MM.1S (cell line): ENCODE results near the gene GON7.

Experiments
- DNase-seq: peaks from one replicate; pipeline ENCODE4 v3.0.0-alpha.2; 2015
- H2AFZ ChIP-seq: fragments of 300-600 bp; sonication (generic); 2 replicates; pipeline ENCODE4 v1.6.0; 2016; ENCODE audit warnings: antibody characterized with exemption, low read length
- H3F3A ChIP-seq: fragments of 300-600 bp; sonication (generic); 2 replicates; pipeline ENCODE4 v1.6.1; 2016; ENCODE audit warnings: mild to moderate bottlenecking, antibody characterized with exemption, low read length, moderate library complexity, mixed read lengths; ENCODE audit not compliant: insufficient read depth
- H3K27ac ChIP-seq: fragments of 300-600 bp; sonication (generic); 2 replicates; pipeline ENCODE4 v1.5.1; 2016; ENCODE audit warnings: mild to moderate bottlenecking, low read length
- H3K27me3 ChIP-seq: fragments of 300-600 bp; sonication (generic); replicated peaks from 2 replicates; pipeline ENCODE4 v1.6.0; 2016; ENCODE audit warnings: low read length; ENCODE audit not compliant: insufficient read depth
- H3K36me3 ChIP-seq: fragments of 300-600 bp; sonication (generic); replicated peaks from 2 replicates; pipeline ENCODE4 v1.6.1; 2016; ENCODE audit warnings: mild to moderate bottlenecking, low read length, mixed read lengths; ENCODE audit not compliant: insufficient read depth
- H3K4me1 ChIP-seq: fragments of 300-600 bp; sonication (generic); 2 replicates; pipeline ENCODE4 v1.6.1; 2016; ENCODE audit warnings: low read length, mixed read lengths
- H3K4me2 ChIP-seq: fragments of 300-600 bp; sonication (generic); 2 replicates; pipeline ENCODE4 v1.6.0; 2016; ENCODE audit warnings: low read depth, low read length
- H3K4me3 ChIP-seq: fragments of 300-600 bp; sonication (generic); 2 replicates; pipeline ENCODE4 v1.5.1; 2016; ENCODE audit warnings: low read length, mixed read lengths
- H3K79me2 ChIP-seq: fragments of 300-600 bp; sonication (generic); 2 replicates; pipeline ENCODE4 v1.6.1; 2016; ENCODE audit warnings: mixed run types, low read length, mixed read lengths
- H3K9ac ChIP-seq: fragments of 300-600 bp; sonication (generic); 2 replicates; pipeline ENCODE4 v1.6.1; 2016; ENCODE audit warnings: low read length, mixed read lengths
- H3K9me2 ChIP-seq: fragments of 300-600 bp; sonication (generic); replicated peaks from 2 replicates; pipeline ENCODE4 v1.6.1; 2016; ENCODE audit warnings: mild to moderate bottlenecking, low read length, mixed read lengths; ENCODE audit not compliant: insufficient read depth
- H3K9me3 ChIP-seq: fragments of 300-600 bp; sonication (generic); replicated peaks from 2 replicates; pipeline ENCODE4 v1.6.1; 2016; ENCODE audit warnings: mild to moderate bottlenecking, low read length, mixed read lengths; ENCODE audit not compliant: insufficient read depth
- H4K20me1 ChIP-seq: fragments of 300-600 bp; sonication (generic); 2 replicates; pipeline ENCODE4 v1.6.1; 2016; ENCODE audit warnings: mild to moderate bottlenecking, low read length, moderate library complexity, mixed read lengths; ENCODE audit not compliant: insufficient read depth
- CTCF ChIP-seq: fragments of 300-600 bp; sonication (generic); IDR thresholded peaks from 2 replicates; pipeline ENCODE4 v1.5.1; 2016; ENCODE audit warnings: antibody characterized with exemption, low read length, mixed read lengths
- EZH2 ChIP-seq: fragments of 300-600 bp; sonication (generic); optimal IDR thresholded peaks from 2 replicates; pipeline ENCODE3; 2017; ENCODE audit warnings: low read depth, mild to moderate bottlenecking, antibody characterized with exemption, low read length, mixed read lengths
- EZH2phosphoT487 ChIP-seq: fragments of 300-600 bp; sonication (generic); IDR thresholded peaks from 2 replicates; pipeline ENCODE4 v1.6.1; 2018; ENCODE audit warnings: antibody characterized with exemption, low read length

GON7 gene

GRCh38 chr14:93199031-93199430 is 7.8 kb downstream of the GON7 start:
- Histone ChIP-seq H3K4me2 (no peak overlapping the region), H3K4me1 (no peaks in the 10 kb centered on the region), H3K4me3 (no peak overlapping the region), H3K9me3 (no peaks in the 10 kb centered on the region), H3F3A (no peaks in the 10 kb centered on the region), H4K20me1 (no peaks in the 10 kb centered on the region), H3K9me2 (no peaks in the 10 kb centered on the region), H3K9ac (no peak overlapping the region), H3K36me3 (no peaks in the 10 kb centered on the region), H3K27ac (no peak overlapping the region), H3K27me3 (no peaks in the 10 kb centered on the region), H3K79me2 (no peaks in the 10 kb centered on the region), H2AFZ (no peak overlapping the region)
- no peak for DNase-seq
- TF ChIP-seq CTCF (no peak), EZH2phosphoT487 (no peak), EZH2 (no peak)

- Histone ChIP-seq H3K4me2 (no peak overlapping the region), H3K79me2 (no peaks in the 10 kb centered on the region), H3K9me3 (no peaks in the 10 kb centered on the region), H3K27me3 (no peaks in the 10 kb centered on the region), H3K36me3 (no peaks in the 10 kb centered on the region), H3K27ac (no peak overlapping the region), H2AFZ (no peak overlapping the region), H3K9ac (no peak overlapping the region), H3K4me3 (no peak overlapping the region), H3K9me2 (no peaks in the 10 kb centered on the region), H3K4me1 (no peaks in the 10 kb centered on the region), H3F3A (no peaks in the 10 kb centered on the region), H4K20me1 (no peaks in the 10 kb centered on the region)
- no peak for DNase-seq
- TF ChIP-seq EZH2, result no peak
These were observed 11.4 kb downstream of the GON7 start for GRCh38 chr14:93195316-93195999.

GRCh38 chr14:93186956-93187355 is 19.9 kb downstream of the GON7 start:
- no peaks in the 10 kb centered on the region for H3K36me3 ChIP-seq
- H3K79me2 ChIP-seq, result peaks cover 22% of the 10 kb centered on the region
- H3K4me3 ChIP-seq, result no peak overlapping the region
- no peak overlapping the region for H2AFZ ChIP-seq
- no peak overlapping the region for H3K9ac ChIP-seq
- no peak for TF ChIP-seq EZH2
- TF ChIP-seq EZH2phosphoT487, result no peak
- TF ChIP-seq CTCF, result no peak
- H3K4me1 ChIP-seq, result no peaks in the 10 kb centered on the region
- no peak for DNase-seq
- H3K9me2 ChIP-seq, result no peaks in the 10 kb centered on the region
- peaks cover 5% of the 10 kb centered on the region for H3F3A ChIP-seq
- H3K4me2 ChIP-seq, result no peak overlapping the region
- H3K27ac ChIP-seq, result no peak overlapping the region
- H3K27me3 ChIP-seq, result no peaks in the 10 kb centered on the region
- no peaks in the 10 kb centered on the region for H3K9me3 ChIP-seq
- no peaks in the 10 kb centered on the region for H4K20me1 ChIP-seq

- Histone ChIP-seq H3K9ac (no peak overlapping the region), H3K4me2 (no peak overlapping the region), H3K4me1 (no peaks in the 10 kb centered on the region), H4K20me1 (no peaks in the 10 kb centered on the region), H3K36me3 (no peaks in the 10 kb centered on the region), H3K9me3 (no peaks in the 10 kb centered on the region), H3K27ac (no peak overlapping the region), H3F3A (peaks cover 5% of the 10 kb centered on the region), H3K79me2 (peaks cover 22% of the 10 kb centered on the region), H3K4me3 (no peak overlapping the region), H3K9me2 (no peaks in the 10 kb centered on the region), H3K27me3 (no peaks in the 10 kb centered on the region), H2AFZ (no peak overlapping the region)
- DNase-seq, result no peak
- TF ChIP-seq EZH2, result no peak
- no peak for TF ChIP-seq CTCF
- no peak for TF ChIP-seq EZH2phosphoT487
These were observed 20.4 kb downstream of the GON7 start for GRCh38 chr14:93186466-93186865.
